ENCODE results near the gene DHX58. TPM values are rescaled to one million over a fixed set of nuclear protein-coding genes. Genes with fewer than 3 reads are reported as not detected.
"Not testable (repeated sequence)": the region's sequence is repeated elsewhere in the genome, so short reads cannot be mapped to it uniquely, and the experiment has no call there.

The DHX58 gene
- total and polyA plus RNA-seq, 10 donors, result 20.9 to 41.2 (median 25.8) TPM

DNA sequence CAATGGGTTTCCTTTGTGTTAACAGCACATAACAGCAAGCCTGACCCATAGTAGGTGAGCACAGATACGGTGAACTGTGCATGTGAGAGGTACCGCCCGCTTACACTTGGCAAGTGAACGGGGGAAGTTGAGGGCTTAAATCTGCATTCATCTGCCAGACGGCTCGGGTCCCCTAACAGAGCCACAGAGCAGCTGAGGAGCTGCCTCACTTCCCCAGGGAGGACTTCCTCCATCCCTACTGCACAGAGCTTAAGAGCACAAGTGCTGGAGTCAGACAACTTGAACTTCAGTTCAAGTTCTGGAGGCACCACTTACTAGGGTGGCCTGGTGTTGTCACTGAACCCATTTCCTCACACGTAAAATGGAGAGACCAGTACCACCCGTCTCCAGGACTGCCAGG is 28.9 kb upstream of the DHX58 start:
- TF ChIP-seq, protein P1, sequence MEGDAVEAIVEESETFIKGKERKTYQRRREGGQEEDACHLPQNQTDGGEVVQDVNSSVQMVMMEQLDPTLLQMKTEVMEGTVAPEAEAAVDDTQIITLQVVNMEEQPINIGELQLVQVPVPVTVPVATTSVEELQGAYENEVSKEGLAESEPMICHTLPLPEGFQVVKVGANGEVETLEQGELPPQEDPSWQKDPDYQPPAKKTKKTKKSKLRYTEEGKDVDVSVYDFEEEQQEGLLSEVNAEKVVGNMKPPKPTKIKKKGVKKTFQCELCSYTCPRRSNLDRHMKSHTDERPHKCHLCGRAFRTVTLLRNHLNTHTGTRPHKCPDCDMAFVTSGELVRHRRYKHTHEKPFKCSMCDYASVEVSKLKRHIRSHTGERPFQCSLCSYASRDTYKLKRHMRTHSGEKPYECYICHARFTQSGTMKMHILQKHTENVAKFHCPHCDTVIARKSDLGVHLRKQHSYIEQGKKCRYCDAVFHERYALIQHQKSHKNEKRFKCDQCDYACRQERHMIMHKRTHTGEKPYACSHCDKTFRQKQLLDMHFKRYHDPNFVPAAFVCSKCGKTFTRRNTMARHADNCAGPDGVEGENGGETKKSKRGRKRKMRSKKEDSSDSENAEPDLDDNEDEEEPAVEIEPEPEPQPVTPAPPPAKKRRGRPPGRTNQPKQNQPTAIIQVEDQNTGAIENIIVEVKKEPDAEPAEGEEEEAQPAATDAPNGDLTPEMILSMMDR (IDR thresholded peaks at IDR 0.05 in 8 of 11, conservative IDR thresholded peaks at IDR 0.05 in 3 of 11), result no peak
- TF ChIP-seq POLR2A (IDR thresholded peaks at IDR 0.05), result no peak
- TF ChIP-seq POLR2AphosphoS5 (IDR thresholded peaks at IDR 0.05), result no peak
- H3K27ac ChIP-seq, result peak overlapping the region in 2 of 8 donors; percentile 5 to 36
- peaks cover 9 to 97% (median 63%) of the 10 kb centered on the region in 6 donors for H3K4me1 ChIP-seq
- WGBS, 5 donors, result 47 to 69% (median 62%) methylated on average over 8 of the region's 8 CpGs
- H3K4me3 ChIP-seq, result no peak overlapping the region
- intact Hi-C loops (cut with DNase I; ENCODE audit: low total_unique reads), result no loop called here
- no peaks in the 10 kb centered on the region for H3K27me3 ChIP-seq (replicated peaks in 1 of 7)
- H3K36me3 ChIP-seq, result peaks cover 0 to 99% (median 36%) of the 10 kb centered on the region in 6 donors
- H3K9me3 ChIP-seq, result no peaks in the 10 kb centered on the region
- no peak for DNase-seq

DNA sequence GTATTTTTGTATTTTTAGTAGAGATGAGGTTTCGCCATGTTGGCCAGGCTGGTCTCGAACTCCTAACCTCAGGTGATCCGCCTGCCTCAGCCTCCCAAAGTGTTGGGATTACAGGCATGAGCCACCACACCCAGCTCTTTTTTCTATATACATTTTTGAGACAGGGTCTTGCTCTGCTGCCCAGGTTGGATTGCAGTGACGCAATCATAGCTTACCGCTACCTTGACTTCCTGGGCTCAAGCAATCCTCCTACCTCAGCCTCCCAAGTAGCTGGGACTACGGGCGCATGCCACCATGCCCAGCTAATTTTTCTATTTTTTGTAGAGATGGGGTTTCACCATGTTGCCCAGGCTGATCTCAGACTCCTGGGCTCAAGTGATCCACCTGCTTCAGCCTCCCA is 28.2 kb upstream of the DHX58 start:
- H3K9me3 ChIP-seq; DNase-seq; intact Hi-C loops (cut with DNase I; ENCODE audit: low total_unique reads); H3K27me3 ChIP-seq (replicated peaks in 1 of 7); H3K4me3 ChIP-seq: not testable (repeated sequence)
- WGBS, 5 donors, result 85 to 98% (median 94%) methylated on average over 7 of the region's 7 CpGs
- Histone ChIP-seq H3K36me3 (peaks cover 0 to 93% (median 30%) of the 10 kb centered on the region in 6 donors), H3K4me1 (peaks cover 14 to 97% (median 69%) of the 10 kb centered on the region in 6 donors), H3K27ac (peak overlapping the region in 2 of 8 donors; percentile 5 to 36)

DNA sequence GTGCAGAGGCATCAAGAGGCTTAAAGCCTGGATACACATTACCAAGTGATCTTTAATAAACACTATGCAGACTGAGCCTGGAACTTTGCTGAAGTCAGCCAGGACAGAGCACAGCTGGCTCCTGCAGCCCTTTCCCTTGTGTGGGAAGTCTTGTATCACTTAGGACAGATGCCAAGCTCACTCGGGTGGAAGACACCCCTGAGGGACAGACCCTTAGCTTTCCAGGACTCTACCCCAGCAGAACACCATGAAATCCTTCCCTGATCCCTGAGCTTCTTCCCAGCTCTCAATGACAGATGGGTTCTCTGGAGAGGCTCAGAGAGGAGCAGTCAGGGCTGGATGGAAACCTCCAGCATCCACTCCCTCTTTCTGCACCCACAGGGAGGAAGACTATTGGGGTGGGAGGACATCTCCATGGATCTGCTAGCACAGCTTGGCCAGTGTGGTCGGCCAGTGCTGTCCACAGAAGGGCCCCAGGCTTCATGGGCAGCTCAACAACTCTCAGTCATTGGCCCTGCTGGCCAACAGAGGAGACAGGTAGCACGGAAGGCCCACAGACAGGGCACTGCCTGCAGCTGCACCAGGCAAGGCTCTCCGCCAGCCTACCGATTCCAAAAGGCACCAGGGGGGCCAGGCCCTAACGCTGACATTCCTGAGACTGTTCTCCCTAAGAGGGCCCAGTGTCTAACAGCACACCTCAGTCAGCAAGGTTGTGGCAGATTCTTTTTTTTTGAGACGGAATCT is 26.4 kb upstream of the DHX58 start:
- no peak for DNase-seq
- Histone ChIP-seq H3K4me1 (peaks cover 30 to 100% (median 86%) of the 10 kb centered on the region in 6 donors), H3K27ac (peak overlapping the region in 4 of 8 donors; percentile 34 to 85 (median 72))

DNA sequence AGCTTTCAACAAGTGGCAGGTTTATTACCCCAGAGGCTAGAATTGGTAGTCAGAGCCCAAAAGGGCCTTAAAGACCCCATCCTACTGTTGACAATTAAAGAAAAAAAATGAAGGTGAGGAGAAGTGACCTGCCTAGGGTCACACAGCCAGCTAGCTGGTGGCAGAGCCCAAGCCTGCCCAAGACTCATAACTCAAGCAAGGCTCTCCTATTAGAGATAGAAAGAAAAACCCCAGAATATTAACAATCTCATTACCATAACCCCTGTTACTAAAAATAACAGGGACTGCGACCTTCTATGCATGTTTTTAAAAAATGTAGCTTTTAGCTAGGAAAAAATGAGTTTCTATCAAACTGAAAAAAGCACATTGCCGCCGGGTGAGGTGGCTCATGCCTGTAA is 24.1 kb upstream of the DHX58 start:
- Histone ChIP-seq H3K4me3 (peak overlapping the region in 2 of 8 donors; percentile 19 to 60), H3K9me3 (no peaks in the 10 kb centered on the region), H3K27ac (peak overlapping the region; percentile 64 to 90 (median 82)), H3K36me3 (peaks cover 0 to 53% (median 13%) of the 10 kb centered on the region in 6 donors), H3K4me1 (peaks cover 53 to 100% (median 93%) of the 10 kb centered on the region in 6 donors), H3K27me3 (replicated peaks in 1 of 7) (no peaks in the 10 kb centered on the region)
- WGBS, 5 donors, result 39 to 80% (median 62%) methylated on average over 3 of the region's 3 CpGs
- no peak for DNase-seq
- intact Hi-C loops (cut with DNase I; ENCODE audit: low total_unique reads), result no loop called here
- TF ChIP-seq, protein P1 (IDR thresholded peaks at IDR 0.05 in 8 of 11, conservative IDR thresholded peaks at IDR 0.05 in 3 of 11), result no peak
- TF ChIP-seq POLR2A (IDR thresholded peaks at IDR 0.05) (no peak), POLR2AphosphoS5 (IDR thresholded peaks at IDR 0.05) (no peak)

More for the DNA sequence above, 26.4 kb upstream of the DHX58 start:
- intact Hi-C loops (cut with DNase I; ENCODE audit: low total_unique reads), result no loop called here
- TF ChIP-seq POLR2AphosphoS5 (IDR thresholded peaks at IDR 0.05), result peak in 1 of 3 donors; percentile 48
- TF ChIP-seq, protein P1 (IDR thresholded peaks at IDR 0.05 in 8 of 11, conservative IDR thresholded peaks at IDR 0.05 in 3 of 11), result no peak
- peaks cover 0 to 75% (median 22%) of the 10 kb centered on the region in 6 donors for H3K36me3 ChIP-seq
- 79 to 84% (median 81%) methylated on average over 4 to 7 of the region's 7 CpGs for WGBS, 5 donors
- peak overlapping the region in 1 of 8 donors; percentile 13 for H3K4me3 ChIP-seq
- no peaks in the 10 kb centered on the region for H3K9me3 ChIP-seq
- H3K27me3 ChIP-seq (replicated peaks in 1 of 7), result no peaks in the 10 kb centered on the region

Data from spleen (tissue), 11 donors.